ENCODE measurements around the gene RNF11. TPM values are rescaled to one million over a fixed set of nuclear protein-coding genes. Genes with fewer than 3 reads are reported as not detected.

The RNF11 gene
- total and polyA plus RNA-seq, 2 of the 8 experiments (the other 6 are each of a cell fraction or from before 2014, with no cell fraction given), result 49.6 to 54.2 TPM

DNA sequence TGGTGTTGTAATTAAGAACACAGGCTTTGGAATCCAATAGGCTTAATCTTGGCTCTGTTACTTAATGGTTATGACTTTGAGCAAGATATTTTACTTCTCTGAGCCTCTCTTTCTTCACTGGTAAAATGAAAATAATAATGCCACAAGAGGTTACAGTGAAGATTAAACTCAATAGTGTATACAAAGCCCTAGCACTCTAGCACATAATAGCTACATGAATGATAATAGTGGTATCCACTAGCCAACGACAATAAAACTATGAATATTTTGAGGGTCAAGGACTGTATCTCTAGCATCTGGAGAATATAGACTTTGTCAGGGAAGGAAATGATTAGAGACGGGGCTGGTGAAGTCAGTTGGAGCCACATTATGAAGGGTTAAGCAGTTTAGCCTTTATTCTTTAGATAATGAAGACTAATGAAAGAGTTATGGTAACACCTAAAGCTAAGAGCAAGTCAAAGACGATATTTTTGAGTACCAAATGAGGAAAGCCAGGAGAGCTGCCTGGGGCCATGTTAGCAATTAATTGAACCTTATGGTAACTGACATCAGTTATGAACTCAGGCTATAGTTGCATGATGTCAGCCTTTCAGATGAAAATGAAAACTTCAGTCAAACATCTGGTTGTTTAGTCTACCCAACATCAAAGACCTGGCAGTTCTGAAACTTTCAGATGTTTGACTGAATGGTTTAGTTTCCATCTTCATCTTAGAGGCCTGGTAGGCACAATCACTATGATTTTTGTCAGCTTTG, 32.8 kb upstream of the RNF11 start (continued):
- TF ChIP-seq SAP30 (IDR thresholded peaks at IDR 0.05; ENCODE audit: insufficient read depth, insufficient replicate concordance, low read length) (no peak), TBP (IDR thresholded peaks at IDR 0.05; ENCODE audit: low read depth, low read length) (no peak), ASH2L (IDR thresholded peaks at IDR 0.05; ENCODE audit: low read length) (no peak), NRF1 (IDR thresholded peaks at IDR 0.05; ENCODE audit: low read depth, low read length) (no peak), CBX5 (IDR thresholded peaks at IDR 0.05; ENCODE audit: low read depth, low read length) (no peak), JUND (IDR thresholded peaks at IDR 0.05; ENCODE audit: low read length) (no peak), RAD21 (IDR thresholded peaks at IDR 0.05 in 1 of 2, conservative IDR thresholded peaks at IDR 0.05 in 1 of 2; ENCODE audit: low read depth in 2 of 2, low read length in 2 of 2) (no peak), SP2 (IDR thresholded peaks at IDR 0.05; ENCODE audit: low read length) (no peak), JUN (IDR thresholded peaks at IDR 0.05; ENCODE audit: low read depth, low read length) (no peak), FOSL1 (IDR thresholded peaks at IDR 0.05; ENCODE audit: insufficient read depth, low read depth, low read length) (no peak), PHF8 (conservative IDR thresholded peaks at IDR 0.05; ENCODE audit: low read depth, low read length) (no peak), POU5F1 (IDR thresholded peaks at IDR 0.05; ENCODE audit: low read depth, low read length) (no peak)
